MM.1S (cell line): ENCODE data around the gene CDT1.

Experiments used
- DNase-seq: peaks from one replicate; pipeline ENCODE4 v3.0.0-alpha.2; 2015
- H2AFZ ChIP-seq: fragments of 300-600 bp; sonication (generic); 2 replicates; pipeline ENCODE4 v1.6.0; 2016; ENCODE audit warnings: antibody characterized with exemption, low read length
- H3F3A ChIP-seq: fragments of 300-600 bp; sonication (generic); 2 replicates; pipeline ENCODE4 v1.6.1; 2016; ENCODE audit warnings: mild to moderate bottlenecking, antibody characterized with exemption, low read length, moderate library complexity, mixed read lengths; ENCODE audit not compliant: insufficient read depth
- H3K27ac ChIP-seq: fragments of 300-600 bp; sonication (generic); 2 replicates; pipeline ENCODE4 v1.5.1; 2016; ENCODE audit warnings: mild to moderate bottlenecking, low read length
- H3K27me3 ChIP-seq: fragments of 300-600 bp; sonication (generic); replicated peaks from 2 replicates; pipeline ENCODE4 v1.6.0; 2016; ENCODE audit warnings: low read length; ENCODE audit not compliant: insufficient read depth
- H3K36me3 ChIP-seq: fragments of 300-600 bp; sonication (generic); replicated peaks from 2 replicates; pipeline ENCODE4 v1.6.1; 2016; ENCODE audit warnings: mild to moderate bottlenecking, low read length, mixed read lengths; ENCODE audit not compliant: insufficient read depth
- H3K4me1 ChIP-seq: fragments of 300-600 bp; sonication (generic); 2 replicates; pipeline ENCODE4 v1.6.1; 2016; ENCODE audit warnings: low read length, mixed read lengths
- H3K4me2 ChIP-seq: fragments of 300-600 bp; sonication (generic); 2 replicates; pipeline ENCODE4 v1.6.0; 2016; ENCODE audit warnings: low read depth, low read length
- H3K4me3 ChIP-seq: fragments of 300-600 bp; sonication (generic); 2 replicates; pipeline ENCODE4 v1.5.1; 2016; ENCODE audit warnings: low read length, mixed read lengths
- H3K79me2 ChIP-seq: fragments of 300-600 bp; sonication (generic); 2 replicates; pipeline ENCODE4 v1.6.1; 2016; ENCODE audit warnings: mixed run types, low read length, mixed read lengths
- H3K9ac ChIP-seq: fragments of 300-600 bp; sonication (generic); 2 replicates; pipeline ENCODE4 v1.6.1; 2016; ENCODE audit warnings: low read length, mixed read lengths
- H3K9me2 ChIP-seq: fragments of 300-600 bp; sonication (generic); replicated peaks from 2 replicates; pipeline ENCODE4 v1.6.1; 2016; ENCODE audit warnings: mild to moderate bottlenecking, low read length, mixed read lengths; ENCODE audit not compliant: insufficient read depth
- H3K9me3 ChIP-seq: fragments of 300-600 bp; sonication (generic); replicated peaks from 2 replicates; pipeline ENCODE4 v1.6.1; 2016; ENCODE audit warnings: mild to moderate bottlenecking, low read length, mixed read lengths; ENCODE audit not compliant: insufficient read depth
- H4K20me1 ChIP-seq: fragments of 300-600 bp; sonication (generic); 2 replicates; pipeline ENCODE4 v1.6.1; 2016; ENCODE audit warnings: mild to moderate bottlenecking, low read length, moderate library complexity, mixed read lengths; ENCODE audit not compliant: insufficient read depth
- CTCF ChIP-seq: fragments of 300-600 bp; sonication (generic); IDR thresholded peaks from 2 replicates; pipeline ENCODE4 v1.5.1; 2016; ENCODE audit warnings: antibody characterized with exemption, low read length, mixed read lengths
- EZH2 ChIP-seq: fragments of 300-600 bp; sonication (generic); optimal IDR thresholded peaks from 2 replicates; pipeline ENCODE3; 2017; ENCODE audit warnings: low read depth, mild to moderate bottlenecking, antibody characterized with exemption, low read length, mixed read lengths
- EZH2phosphoT487 ChIP-seq: fragments of 300-600 bp; sonication (generic); IDR thresholded peaks from 2 replicates; pipeline ENCODE4 v1.6.1; 2018; ENCODE audit warnings: antibody characterized with exemption, low read length

CDT1 gene

GRCh38 chr16:88759245-88759975 is 44.2 kb upstream of the CDT1 start:
- Histone ChIP-seq H3K4me1 (no peaks in the 10 kb centered on the region), H3F3A (no peaks in the 10 kb centered on the region), H3K27ac (no peak overlapping the region), H2AFZ (no peak overlapping the region), H3K36me3 (no peaks in the 10 kb centered on the region), H3K4me2 (no peak overlapping the region), H3K9me3 (no peaks in the 10 kb centered on the region), H3K9ac (no peak overlapping the region), H3K4me3 (no peak overlapping the region), H3K9me2 (no peaks in the 10 kb centered on the region), H3K79me2 (peaks cover 94% of the 10 kb centered on the region), H3K27me3 (no peaks in the 10 kb centered on the region), H4K20me1 (peaks cover 6% of the 10 kb centered on the region)
- DNase-seq: no peak
- TF ChIP-seq EZH2 (no peak), CTCF (no peak), EZH2phosphoT487 (no peak)

GRCh38 chr16:88759976-88760350 is 43.6 kb upstream of the CDT1 start:
- Histone ChIP-seq H3K27ac (no peak overlapping the region), H3K4me3 (no peak overlapping the region), H4K20me1 (peaks cover 5% of the 10 kb centered on the region; the same call in 1 of the 2 replicates), H3K27me3 (no peaks in the 10 kb centered on the region), H3F3A (no peaks in the 10 kb centered on the region), H3K4me2 (no peak overlapping the region), H3K9ac (no peak overlapping the region), H3K36me3 (no peaks in the 10 kb centered on the region), H2AFZ (no peak overlapping the region), H3K9me2 (no peaks in the 10 kb centered on the region), H3K4me1 (no peaks in the 10 kb centered on the region), H3K9me3 (no peaks in the 10 kb centered on the region), H3K79me2 (peaks cover 93% of the 10 kb centered on the region)
- TF ChIP-seq EZH2: no peak
- no peak for TF ChIP-seq EZH2phosphoT487
- TF ChIP-seq CTCF: no peak
- no peak for DNase-seq

GRCh38 chr16:88760424-88761142 is 43.0 kb upstream of the CDT1 start:
- Histone ChIP-seq H3K27me3 (no peaks in the 10 kb centered on the region), H3K27ac (no peak overlapping the region), H4K20me1 (peaks cover 8% of the 10 kb centered on the region), H3F3A (no peaks in the 10 kb centered on the region), H3K9ac (no peak overlapping the region), H2AFZ (no peak overlapping the region), H3K9me3 (no peaks in the 10 kb centered on the region), H3K4me3 (no peak overlapping the region), H3K9me2 (no peaks in the 10 kb centered on the region), H3K4me2 (no peak overlapping the region), H3K36me3 (no peaks in the 10 kb centered on the region), H3K4me1 (no peaks in the 10 kb centered on the region), H3K79me2 (peaks cover 92% of the 10 kb centered on the region)
- TF ChIP-seq EZH2phosphoT487: no peak
- TF ChIP-seq CTCF: no peak
- no peak for TF ChIP-seq EZH2
- DNase-seq: no peak
